Suprapubic skin (tissue), 4 donors: ENCODE measurements around the gene KCNMB2.

ENCODE experiments used
- EP300 ChIP-seq: sonication (generic); formaldehyde crosslinking; IDR thresholded peaks from one replicate; pipeline ENCODE4 v1.6.1; 2017; ENCODE audit warnings: antibody characterized with exemption
- POLR2A ChIP-seq, 2 donors: fragments of 450-650 bp; IDR thresholded peaks; one replicate each; pipeline ENCODE4 v1.6.1; 2017; ENCODE audit warnings: antibody characterized with exemption in 2 of 2, mild to moderate bottlenecking in 2 of 2, moderate library complexity in 2 of 2
- POLR2AphosphoS5 ChIP-seq, 3 donors: sonication (generic); formaldehyde crosslinking; IDR thresholded peaks; one replicate each; pipeline ENCODE4 v1.6.1; 2017; ENCODE audit warnings: antibody characterized with exemption in 3 of 3
- TF ChIP-seq, protein P1 (sequence below), 2 donors: fragments of 200-600 bp in 1 of 2; fragments of 450-650 bp in 1 of 2; sonication (generic) in 1 of 2; IDR thresholded peaks; one replicate each; pipeline ENCODE4 v1.5.1; 2016 to 2019; ENCODE audit warnings: antibody characterized with exemption in 2 of 2, mild to moderate bottlenecking in 1 of 2, moderate library complexity in 1 of 2

GRCh38 chr3:178735032-178735674 is 198.9 kb downstream of the KCNMB2 start:
- TF ChIP-seq, protein P1, sequence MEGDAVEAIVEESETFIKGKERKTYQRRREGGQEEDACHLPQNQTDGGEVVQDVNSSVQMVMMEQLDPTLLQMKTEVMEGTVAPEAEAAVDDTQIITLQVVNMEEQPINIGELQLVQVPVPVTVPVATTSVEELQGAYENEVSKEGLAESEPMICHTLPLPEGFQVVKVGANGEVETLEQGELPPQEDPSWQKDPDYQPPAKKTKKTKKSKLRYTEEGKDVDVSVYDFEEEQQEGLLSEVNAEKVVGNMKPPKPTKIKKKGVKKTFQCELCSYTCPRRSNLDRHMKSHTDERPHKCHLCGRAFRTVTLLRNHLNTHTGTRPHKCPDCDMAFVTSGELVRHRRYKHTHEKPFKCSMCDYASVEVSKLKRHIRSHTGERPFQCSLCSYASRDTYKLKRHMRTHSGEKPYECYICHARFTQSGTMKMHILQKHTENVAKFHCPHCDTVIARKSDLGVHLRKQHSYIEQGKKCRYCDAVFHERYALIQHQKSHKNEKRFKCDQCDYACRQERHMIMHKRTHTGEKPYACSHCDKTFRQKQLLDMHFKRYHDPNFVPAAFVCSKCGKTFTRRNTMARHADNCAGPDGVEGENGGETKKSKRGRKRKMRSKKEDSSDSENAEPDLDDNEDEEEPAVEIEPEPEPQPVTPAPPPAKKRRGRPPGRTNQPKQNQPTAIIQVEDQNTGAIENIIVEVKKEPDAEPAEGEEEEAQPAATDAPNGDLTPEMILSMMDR (IDR thresholded peaks at IDR 0.05): no peak
- TF ChIP-seq POLR2AphosphoS5 (IDR thresholded peaks at IDR 0.05) (no peak), EP300 (no peak), POLR2A (IDR thresholded peaks at IDR 0.05) (no peak)
